Right lobe of liver (tissue), 4 donors: Measurements from ENCODE around the gene PARD6B.

ENCODE experiments used
- POLR2A ChIP-seq: fragments of 450-650 bp; IDR thresholded peaks from one replicate; pipeline ENCODE4 v1.6.1; 2017; ENCODE audit warnings: antibody characterized with exemption, mild to moderate bottlenecking
- TF ChIP-seq, protein P1 (sequence below), 4 donors: fragments of 200-600 bp in 3 of 4; fragments of 450-650 bp in 1 of 4; IDR thresholded peaks; one replicate each; pipeline versions ENCODE4 v1.5.1 to v1.8.0; 2016 to 2022; ENCODE audit warnings: antibody characterized with exemption in 4 of 4, mild to moderate bottlenecking in 2 of 4
- donor health status: DM: no; HTN: no; CAD: no.
- donor health status: DM: no; HTN: no; CAD: no.
- donor health status: DM: no; HTN: yes; CAD: no.

GRCh38 chr20:50682065-50682464 is 49.3 kb upstream of the PARD6B start:
- TF ChIP-seq POLR2A: no peak
- TF ChIP-seq, protein P1, sequence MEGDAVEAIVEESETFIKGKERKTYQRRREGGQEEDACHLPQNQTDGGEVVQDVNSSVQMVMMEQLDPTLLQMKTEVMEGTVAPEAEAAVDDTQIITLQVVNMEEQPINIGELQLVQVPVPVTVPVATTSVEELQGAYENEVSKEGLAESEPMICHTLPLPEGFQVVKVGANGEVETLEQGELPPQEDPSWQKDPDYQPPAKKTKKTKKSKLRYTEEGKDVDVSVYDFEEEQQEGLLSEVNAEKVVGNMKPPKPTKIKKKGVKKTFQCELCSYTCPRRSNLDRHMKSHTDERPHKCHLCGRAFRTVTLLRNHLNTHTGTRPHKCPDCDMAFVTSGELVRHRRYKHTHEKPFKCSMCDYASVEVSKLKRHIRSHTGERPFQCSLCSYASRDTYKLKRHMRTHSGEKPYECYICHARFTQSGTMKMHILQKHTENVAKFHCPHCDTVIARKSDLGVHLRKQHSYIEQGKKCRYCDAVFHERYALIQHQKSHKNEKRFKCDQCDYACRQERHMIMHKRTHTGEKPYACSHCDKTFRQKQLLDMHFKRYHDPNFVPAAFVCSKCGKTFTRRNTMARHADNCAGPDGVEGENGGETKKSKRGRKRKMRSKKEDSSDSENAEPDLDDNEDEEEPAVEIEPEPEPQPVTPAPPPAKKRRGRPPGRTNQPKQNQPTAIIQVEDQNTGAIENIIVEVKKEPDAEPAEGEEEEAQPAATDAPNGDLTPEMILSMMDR (IDR thresholded peaks at IDR 0.05): no peak
